Cardiac fibroblast (primary cell): ENCODE data around the gene INPP1.
A peak's percentile ranks its signal among the peaks of the same experiment; 100 is the strongest.

Experiments
- DNase-seq, 2 donors: peaks; one replicate each; pipeline versions ENCODE4 v3.0.0 to v3.0.0-alpha.2; 2010; ENCODE audit warnings: low read depth in 2 of 2
- H3K4me3 ChIP-seq, 2 donors: replicated peaks in 1 of 2; 1 replicate in 1 of 2; 2 replicates in 1 of 2; pipeline ENCODE4 v1.5.1; 2011; ENCODE audit warnings: low read depth in 2 of 2, low read length in 2 of 2, mild to moderate bottlenecking in 2 of 2, moderate library complexity in 1 of 2
- CTCF ChIP-seq: IDR thresholded peaks from one replicate; pipeline ENCODE4 v1.5.1; 2011; ENCODE audit warnings: low read depth, mild to moderate bottlenecking, low read length, inconsistent platforms

The INPP1 gene

GRCh38 chr2:190406805-190407204 lies 63.4 kb downstream of the INPP1 start:
- DNase-seq = no peak
- TF ChIP-seq CTCF = no peak
- H3K4me3 ChIP-seq = no peak overlapping the region

- no peak for DNase-seq
These were observed 63.9 kb downstream of the INPP1 start for GRCh38 chr2:190407246-190407661.

GRCh38 chr2:190407662-190408537 lies 64.5 kb downstream of the INPP1 start, which contains the start of gene MFSD6:
Gene MFSD6, plus strand, starts transcription at chr2:190408355. Its CDS starts 27,675 bp downstream, at chr2:190436030.
- TF ChIP-seq CTCF = no peak
- H3K4me3 ChIP-seq = peak within 1 kb of the TSS; percentile 52 to 61
- no peak for DNase-seq

More at GRCh38 chr2:190407246-190407661, 63.9 kb downstream of the INPP1 start:
- TF ChIP-seq CTCF = no peak
- no peak overlapping the region for H3K4me3 ChIP-seq

- peak overlapping the region; percentile 52 to 61 for H3K4me3 ChIP-seq
- DNase-seq = peak in 1 of 2 donors; percentile 12
- TF ChIP-seq CTCF = no peak
These were observed 65.3 kb downstream of the INPP1 start for GRCh38 chr2:190408538-190409271.

GRCh38 chr2:190409616-190410015 lies 66.2 kb downstream of the INPP1 start:
- no peak overlapping the region for H3K4me3 ChIP-seq
- no peak for DNase-seq
- no peak for TF ChIP-seq CTCF

GRCh38 chr2:190410166-190410565 lies 66.8 kb downstream of the INPP1 start:
- TF ChIP-seq CTCF = no peak
- H3K4me3 ChIP-seq = no peak overlapping the region
- no peak for DNase-seq
